IMR-90 (cell line): Measurements from ENCODE around the gene CABYR. TPM values are rescaled to one million over a fixed set of nuclear protein-coding genes. Genes with fewer than 3 reads are reported as not detected.

Experiments
- ATAC-seq: fragments of 200-7000 bp; cut with Tn5 transposase; 2 replicates; pipeline ENCODE4 v1.9.1; 2020; ENCODE audit warnings: low read depth, mild to moderate bottlenecking, moderate library complexity
- BruUV-seq: library from RNA; stranded (reverse); fragments of 400-500 nt; replicated peaks from 2 replicates; lab custom pipeline; 2021; lab: Mats Ljungman, UMichigan
- CTCF ChIA-PET: fragments of 300-600 bp; formaldehyde crosslinking; extraction: SDS; loops from one replicate; lab custom pipeline; 2021; ENCODE audit warnings: antibody characterized with exemption; lab: Yijun Ruan, JAX
- POLR2A ChIA-PET: fragments of 300-600 bp; sonication (Branson Sonifier 250); formaldehyde crosslinking; loops from one replicate; lab custom pipeline; 2022; ENCODE audit warnings: antibody characterized with exemption; ENCODE audit not compliant: unreplicated experiment; lab: Charles Lee
- DNase-seq: peaks from one replicate; pipeline ENCODE4 v3.0.0; 2013
- H2AFZ ChIP-seq: replicated peaks from 2 replicates; pipeline ENCODE3; 2013; ENCODE audit warnings: low read length, mild to moderate bottlenecking; ENCODE audit not compliant: poor library complexity
- H2AK5ac ChIP-seq: 2 replicates; pipeline ENCODE4 v1.6.1; 2013; ENCODE audit warnings: low read depth, low read length, inconsistent platforms
- H2AK9ac ChIP-seq: replicated peaks from 2 replicates; pipeline ENCODE3; 2013; ENCODE audit warnings: mild to moderate bottlenecking, low read depth, low read length, moderate library complexity; ENCODE audit not compliant: poor library complexity
- H2BK120ac ChIP-seq: 2 replicates; pipeline ENCODE4 v1.6.1; 2013; ENCODE audit warnings: low read depth, low read length, inconsistent platforms
- H2BK15ac ChIP-seq: 3 replicates; pipeline ENCODE4 v1.6.1; 2013; ENCODE audit warnings: low read depth, low read length, inconsistent platforms
- H2BK20ac ChIP-seq: 2 replicates; pipeline ENCODE4 v1.6.1; 2013; ENCODE audit warnings: low read depth, mild to moderate bottlenecking, inconsistent platforms, low read length, moderate library complexity
- H2BK5ac ChIP-seq: 2 replicates; pipeline ENCODE4 v1.6.1; 2013; ENCODE audit warnings: mild to moderate bottlenecking, low read depth, low read length, inconsistent platforms; ENCODE audit not compliant: poor library complexity, severe bottlenecking
- H3K14ac ChIP-seq: replicated peaks from 2 replicates; pipeline ENCODE4 v1.6.1; 2013; ENCODE audit warnings: low read depth, low read length, inconsistent platforms
- H3K18ac ChIP-seq: 2 replicates; pipeline ENCODE4 v1.6.1; 2013; ENCODE audit warnings: low read depth, low read length, control low read depth
- H3K23ac ChIP-seq: 2 replicates; pipeline ENCODE4 v1.6.1; 2013; ENCODE audit warnings: low read depth, low read length, inconsistent platforms
- H3K27ac ChIP-seq: 2 replicates; pipeline ENCODE4 v1.5.1; 2013; ENCODE audit warnings: mild to moderate bottlenecking, control low read depth, low read length; ENCODE audit not compliant: insufficient read depth
- H3K27me3 ChIP-seq: 2 replicates; pipeline ENCODE4 v1.6.1; 2013; ENCODE audit warnings: low read length; ENCODE audit not compliant: control insufficient read depth, insufficient read depth
- H3K36me3 ChIP-seq: 2 replicates; pipeline ENCODE4 v1.6.1; 2013; ENCODE audit warnings: low read length, mixed read lengths; ENCODE audit not compliant: control insufficient read depth, insufficient read depth
- H3K4ac ChIP-seq: 2 replicates; pipeline ENCODE4 v1.6.1; 2013; ENCODE audit warnings: low read depth, low read length, inconsistent platforms
- H3K4me1 ChIP-seq: 2 replicates; pipeline ENCODE4 v1.6.1; 2013; ENCODE audit warnings: low read length, mixed read lengths; ENCODE audit not compliant: control insufficient read depth, insufficient read depth
- H3K4me2 ChIP-seq: 2 replicates; pipeline ENCODE4 v1.6.1; 2013; ENCODE audit warnings: low read depth, mild to moderate bottlenecking, control low read depth, low read length, moderate library complexity
- H3K4me3 ChIP-seq: 2 replicates; pipeline ENCODE4 v1.5.1; 2013; ENCODE audit warnings: low read depth, mild to moderate bottlenecking, control low read depth, low read length, moderate library complexity; ENCODE audit not compliant: insufficient read depth
- H3K56ac ChIP-seq: 2 replicates; pipeline ENCODE4 v1.6.1; 2013; ENCODE audit warnings: low read length, inconsistent platforms; ENCODE audit not compliant: insufficient read depth; ENCODE audit errors: extremely low read depth
- H3K79me1 ChIP-seq, 2 experiments: 2 replicates each; pipeline ENCODE4 v1.6.1; 2013; ENCODE audit warnings: low read length in 2 of 2, inconsistent platforms in 1 of 2, low read depth in 1 of 2
- H3K9ac ChIP-seq: 2 replicates; pipeline ENCODE4 v1.6.1; 2013; ENCODE audit warnings: low read depth, low read length, control low read depth
- H3K9me1 ChIP-seq: 2 replicates; pipeline ENCODE4 v1.6.1; 2013; ENCODE audit warnings: low read length, inconsistent platforms; ENCODE audit not compliant: insufficient read depth
- H3K9me3 ChIP-seq: 2 replicates; pipeline ENCODE4 v1.6.1; 2013; ENCODE audit warnings: low read length; ENCODE audit not compliant: control insufficient read depth, insufficient read depth
- H4K20me1 ChIP-seq: 2 replicates; pipeline ENCODE4 v1.6.1; 2013; ENCODE audit warnings: low read length, inconsistent platforms; ENCODE audit not compliant: insufficient read depth
- H4K5ac ChIP-seq: 2 replicates; pipeline ENCODE4 v1.6.1; 2013; ENCODE audit warnings: mild to moderate bottlenecking, low read depth, low read length, control low read depth
- H4K8ac ChIP-seq, 2 experiments: 2 replicates each; pipeline ENCODE4 v1.6.1; 2013; ENCODE audit warnings: low read depth in 2 of 2, low read length in 2 of 2, control low read depth in 1 of 2, inconsistent platforms in 1 of 2
- H4K91ac ChIP-seq: 2 replicates; pipeline ENCODE4 v1.6.1; 2013; ENCODE audit warnings: low read depth, low read length, inconsistent platforms; ENCODE audit not compliant: insufficient read depth
- CEBPB ChIP-seq: IDR thresholded peaks from 2 replicates; pipeline ENCODE4 v1.6.1; 2012; ENCODE audit warnings: low read depth, low read length, improper control_type of control experiment
- FOS ChIP-seq: fragments of 150-350 bp; IDR thresholded peaks from 2 replicates; pipeline ENCODE4 v1.6.1; 2016; ENCODE audit warnings: low read depth, low read length
- WGBS, 2 experiments: methylation state at CpG; one replicate each; pipeline versions ENCODE4 v1.1.5 to v1.1.7; 2013; ENCODE audit warnings: missing lambda C conversion rate in 2 of 2; ENCODE audit not compliant: insufficient read length in 1 of 2; ENCODE audit errors: extremely low coverage in 2 of 2; 5-methylcytosine and 5-hydroxymethylcytosine counted together
- dilution Hi-C: fragments of 300-500 bp; cut with HindIII; formaldehyde crosslinking; loops from one replicate; pipeline ENCODE4 v1.14.3; 2018; ENCODE audit warnings: low sequenced_read_pairs; ENCODE audit not compliant: unreplicated experiment
- in situ Hi-C: fragments of 300-500 bp; cut with MboI; formaldehyde crosslinking; loops from 3 replicates; pipeline ENCODE4 v1.14.3; 2019; ENCODE audit warnings: low sequenced_read_pairs, inconsistent platforms, mixed read lengths
- intact Hi-C: fragments of 100-400 bp; cut with micrococcal nuclease; formaldehyde crosslinking; loops from 2 replicates; pipeline ENCODE4 v1.10.0; 2022
- polyA plus RNA-seq, 3 experiments: library from polyadenylated mRNA; depleted of rRNA; stranded (reverse); fragments of >200 nt; gene quantifications; 2 replicates each; pipeline ENCODE4 v1.2.3, GENCODE V29; 2012; ENCODE audit warnings: low replicate concordance in 1 of 3
- total RNA-seq: library from RNA; depleted of rRNA; stranded (reverse); fragments of >200 nt; gene quantifications from 2 replicates; pipeline ENCODE4 v1.2.3, GENCODE V29; 2012

The CABYR gene
- total and polyA plus RNA-seq, 2 of the 4 experiments (the other 2 are of a cell fraction): 4.1 to 6.2 TPM

- peak; percentile 45 for ATAC-seq
- no TSS peak for BruUV-seq
- H3K18ac ChIP-seq: 0 out of 2 replicates have a peak overlapping the region, but pooled peaks have one; percentile 23
- no peak overlapping the region for H4K8ac ChIP-seq
- no peak overlapping the region for H2AK5ac ChIP-seq
- H3K27ac ChIP-seq: no peak overlapping the region
- H3K14ac ChIP-seq: no peak overlapping the region
- H2AFZ ChIP-seq: no peak overlapping the region
- no peak overlapping the region for H4K5ac ChIP-seq
- peaks cover 26% of the 10 kb centered on the region for H3K36me3 ChIP-seq
- H4K91ac ChIP-seq: no peak overlapping the region
- no peak overlapping the region for H2AK9ac ChIP-seq
- H2BK20ac ChIP-seq: no peak overlapping the region
- H4K20me1 ChIP-seq: no peaks in the 10 kb centered on the region
- no peak overlapping the region for H2BK15ac ChIP-seq
- H3K9me3 ChIP-seq: no peaks in the 10 kb centered on the region
- H3K4me3 ChIP-seq: no peak overlapping the region
- peak; percentile 37 for DNase-seq
- dilution Hi-C loops: no loop called here
- no peak overlapping the region for H2BK120ac ChIP-seq
- in situ Hi-C loops: loop anchor here (10.0 kb wide), 1 partner anchor 304 kb away; no protein-coding TSS in a partner anchor
- H3K56ac ChIP-seq: no peak overlapping the region
- no peak overlapping the region for H3K23ac ChIP-seq
- no peaks in the 10 kb centered on the region for H3K79me1 ChIP-seq
- intact Hi-C loops: no loop called here
- H3K4me1 ChIP-seq: peaks cover 6% of the 10 kb centered on the region
- H3K4me2 ChIP-seq: no peak overlapping the region
- peaks cover 5% of the 10 kb centered on the region; the same call in 1 of the 2 replicates for H3K9me1 ChIP-seq
- H2BK5ac ChIP-seq: no peak overlapping the region
- TF ChIP-seq CEBPB (no peak), FOS (0 out of 2 replicates have a peak, but pooled peaks have one; percentile 23)
- POLR2A ChIA-PET: no interaction called here
- no peaks in the 10 kb centered on the region for H3K27me3 ChIP-seq
- no peak overlapping the region for H3K9ac ChIP-seq
- WGBS, 2 experiments: no CpG with 5 or more reads among the region's 4 CpGs
- no peak overlapping the region for H3K4ac ChIP-seq
- CTCF ChIA-PET: no interaction called here
Measured at GRCh38 chr18:24128700-24129099, 10.2 kb upstream of the CABYR start.
